ENCODE results near the gene PDCD11. TPM values are rescaled to one million over a fixed set of nuclear protein-coding genes. Genes with fewer than 3 reads are reported as not detected.
A peak's percentile ranks its signal among the peaks of the same experiment; 100 is the strongest.

PDCD11 gene
- total RNA-seq, 1 donor from 2014 or later, result 15.5 TPM

DNA sequence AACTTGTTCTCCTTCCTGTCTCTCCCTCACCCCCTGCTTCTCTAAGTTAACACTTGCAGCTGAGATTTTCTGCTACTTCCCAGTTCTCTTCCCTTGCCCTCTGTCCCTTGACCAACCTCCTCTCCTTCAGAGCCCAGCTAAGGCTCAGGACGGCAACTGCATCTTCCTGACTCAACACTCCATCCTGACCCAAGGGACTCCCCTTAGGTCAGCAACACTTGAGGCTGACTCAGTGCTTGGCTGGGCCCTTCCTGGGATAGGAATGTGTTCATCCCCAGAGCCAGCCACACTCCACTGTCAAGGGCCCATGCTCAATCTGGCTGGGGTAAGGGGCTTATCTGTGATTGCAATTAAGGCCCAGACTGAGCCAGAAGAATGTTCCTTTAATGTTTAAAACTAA, 52.3 kb downstream of the PDCD11 start:
- intact Hi-C loops (cut with DNase I), result no loop called here
- DNase-seq (ENCODE audit: low spot score), result no peak

DNA sequence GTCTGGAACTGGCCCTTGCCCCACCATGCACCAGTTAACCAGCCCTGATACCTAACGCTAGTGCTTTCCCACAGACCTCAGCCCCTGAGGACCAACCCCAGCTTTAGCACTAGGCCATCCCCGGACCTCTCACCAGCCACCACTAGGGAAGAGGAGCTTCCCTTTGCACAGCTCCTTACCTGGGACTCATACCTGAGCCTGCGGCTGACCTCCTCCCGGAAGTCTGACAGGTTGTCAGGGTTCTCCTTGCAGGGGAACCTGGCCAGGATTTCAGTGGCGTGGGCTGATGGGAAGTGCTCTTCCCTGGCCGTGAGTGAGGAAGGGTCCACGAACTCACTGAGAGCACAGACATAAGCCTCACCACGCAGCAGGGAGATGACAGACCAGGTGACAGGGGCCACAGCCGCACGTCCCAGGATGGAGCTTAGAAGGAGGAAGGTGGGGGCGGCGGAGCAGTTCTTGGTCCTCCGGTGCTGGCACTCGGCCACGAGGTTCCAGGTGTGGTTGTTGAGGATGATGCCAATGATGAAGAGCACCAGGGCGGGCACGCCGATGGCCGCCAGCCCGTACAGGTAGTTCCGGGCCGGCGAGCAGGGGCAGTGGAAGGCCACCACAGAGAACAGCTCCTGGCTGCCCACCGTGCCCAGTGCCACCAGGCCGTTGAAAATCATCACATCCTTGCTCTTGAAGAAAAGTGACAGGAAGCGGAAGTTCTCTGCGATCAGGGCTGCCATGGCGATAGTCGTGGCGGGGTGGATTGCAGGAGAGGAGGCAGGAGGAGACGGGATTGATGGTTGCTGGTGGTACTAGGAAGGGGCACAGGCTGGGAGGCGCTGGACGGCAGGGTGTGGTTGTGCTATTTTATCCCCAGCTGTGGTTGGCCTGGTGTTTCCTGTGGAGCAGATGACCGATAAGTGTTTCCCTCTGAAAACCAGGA, 53.0 kb downstream of the PDCD11 start:
- intact Hi-C loops (cut with DNase I), result no loop called here
- DNase-seq (ENCODE audit: low spot score), result no peak

DNA sequence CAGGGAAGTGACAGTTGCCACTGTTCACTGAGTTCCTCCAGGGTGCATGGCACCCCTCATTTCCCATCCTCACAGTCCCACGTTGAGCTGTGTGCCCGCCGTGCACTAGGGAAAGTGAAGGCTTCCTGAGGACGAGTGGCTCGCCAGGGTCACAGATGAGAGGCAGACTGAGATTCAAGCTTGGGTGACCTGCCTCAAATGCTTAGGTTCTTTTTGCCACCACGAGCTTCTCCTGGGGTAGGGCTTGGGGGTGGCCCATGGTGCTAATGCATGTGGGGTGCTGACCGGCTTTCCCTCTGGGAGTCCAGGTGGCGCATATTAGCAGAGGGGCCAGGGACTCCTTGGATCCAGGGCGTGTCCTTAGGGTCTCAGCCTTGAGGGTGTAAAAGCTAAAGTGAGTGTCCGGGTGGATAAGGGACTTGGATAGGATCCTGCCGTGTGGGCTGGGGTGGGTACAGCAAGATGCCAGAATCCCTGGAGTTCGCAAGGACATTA, 53.8 kb downstream of the PDCD11 start:
- intact Hi-C loops (cut with DNase I), result no loop called here
- no peak for DNase-seq (ENCODE audit: low spot score)

DNA sequence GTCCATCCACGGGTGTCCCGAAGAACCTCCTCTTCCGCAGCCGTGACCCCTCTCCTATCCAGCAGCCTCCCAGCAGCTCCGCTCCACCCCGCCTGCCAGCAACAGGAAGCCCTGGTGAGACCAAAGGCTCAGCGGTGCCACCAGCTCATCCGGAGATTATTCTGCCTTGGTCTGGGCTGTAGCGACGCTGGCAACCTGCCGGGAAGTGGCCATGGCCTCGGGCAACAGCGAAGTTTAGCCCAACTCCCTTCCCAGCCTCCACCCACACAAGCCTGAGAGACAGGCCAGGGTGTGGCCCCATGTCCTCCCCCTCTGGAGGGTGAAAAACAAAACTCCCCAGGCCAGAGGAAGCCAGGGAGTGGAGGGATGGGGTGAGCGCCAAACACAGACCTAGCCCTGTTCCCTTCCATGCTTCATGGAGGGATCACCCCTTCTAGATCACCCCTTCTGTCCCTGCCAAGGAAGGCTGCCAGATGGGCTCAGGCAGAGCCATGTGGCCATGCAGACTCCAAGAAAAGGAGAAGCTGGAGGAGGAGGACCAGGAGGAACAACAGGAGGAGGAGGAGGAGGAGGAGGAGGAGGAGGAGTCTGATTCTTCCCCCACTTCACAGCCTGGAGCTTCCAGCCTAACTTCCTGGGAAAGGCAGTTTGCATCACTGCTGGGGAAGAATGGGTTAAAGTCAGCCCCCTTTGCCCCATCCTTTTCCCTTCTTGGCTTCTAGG, 54.8 kb downstream of the PDCD11 start:
- DNase-seq (ENCODE audit: low spot score), result no peak
- intact Hi-C loops (cut with DNase I), result no loop called here

DNA sequence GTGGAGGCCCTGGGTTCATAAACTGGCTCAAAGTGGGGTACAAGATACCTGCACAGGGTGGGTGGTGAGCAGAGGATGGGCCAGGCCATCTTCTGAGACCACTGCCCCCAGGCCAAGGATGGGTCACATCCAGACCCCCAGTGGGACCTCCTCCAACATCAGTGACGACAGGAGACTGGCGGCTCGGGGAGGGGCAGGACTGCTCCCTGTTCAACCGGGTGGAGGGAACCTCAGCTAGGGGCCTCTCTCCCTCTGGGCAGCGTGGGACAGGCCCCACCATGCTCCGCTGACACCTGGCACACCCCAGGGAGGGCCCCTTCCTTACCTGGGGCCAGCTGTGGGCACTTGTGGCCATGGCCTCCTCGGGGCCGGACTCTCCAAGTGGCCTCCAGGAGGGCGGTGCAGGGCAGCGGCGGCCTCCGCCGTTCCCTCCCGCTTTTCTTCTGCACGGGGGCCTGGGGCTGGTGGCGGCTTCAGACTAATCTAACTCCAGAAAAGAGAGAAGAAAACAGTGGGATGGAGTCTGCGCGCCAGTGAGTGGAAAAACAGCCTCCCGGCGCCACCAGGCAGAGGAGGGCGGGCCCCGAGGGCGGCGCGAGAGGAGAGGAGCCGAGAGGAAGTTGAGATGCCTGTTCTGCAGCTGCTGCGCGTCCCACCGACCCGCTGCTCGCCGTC, 55.5 kb downstream of the PDCD11 start, which contains the start of gene CALHM2:
Gene CALHM2 (minus strand): TSS at position 540 of the 675 bp plus-strand sequence. CDS start 2,429 bp downstream, outside the sequence.
- intact Hi-C loops (cut with DNase I), result no loop called here
- DNase-seq (ENCODE audit: low spot score), result peak; percentile 87

DNA sequence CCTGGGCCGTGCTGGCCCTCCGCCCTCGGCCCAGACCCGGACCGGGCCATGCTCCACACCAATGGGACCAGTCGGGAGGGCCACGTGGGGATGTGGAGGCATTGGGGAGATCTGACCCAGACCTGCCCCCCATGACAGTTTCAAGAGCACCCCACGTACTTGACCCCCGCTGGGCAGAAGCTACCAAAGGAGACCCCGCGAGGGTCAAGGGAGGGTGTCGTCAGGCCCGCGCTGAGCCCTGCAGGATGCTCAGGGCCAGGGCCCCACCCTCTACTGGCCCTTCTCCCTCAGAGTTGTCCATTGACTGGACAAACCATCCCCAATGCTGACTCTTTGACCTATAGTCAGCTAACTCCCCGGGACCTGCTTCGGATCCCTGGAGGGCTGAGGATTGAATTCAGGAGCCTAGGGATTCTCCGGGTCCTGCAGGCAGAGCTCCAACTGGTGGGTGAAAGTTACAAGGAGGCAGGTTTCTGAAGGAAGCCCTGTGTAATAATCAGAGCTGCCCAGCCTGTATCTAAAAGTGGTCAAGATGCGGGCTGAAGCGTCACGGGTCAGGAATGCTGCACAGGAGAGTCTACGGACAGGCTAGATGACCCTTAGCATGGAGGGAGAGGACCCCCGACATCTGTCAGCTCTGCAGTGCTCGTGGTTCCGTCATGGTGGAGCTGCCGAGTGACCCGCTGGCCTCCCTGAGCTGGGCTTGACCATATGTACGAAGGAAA, 56.2 kb downstream of the PDCD11 start:
- no peak for DNase-seq (ENCODE audit: low spot score)

DNA sequence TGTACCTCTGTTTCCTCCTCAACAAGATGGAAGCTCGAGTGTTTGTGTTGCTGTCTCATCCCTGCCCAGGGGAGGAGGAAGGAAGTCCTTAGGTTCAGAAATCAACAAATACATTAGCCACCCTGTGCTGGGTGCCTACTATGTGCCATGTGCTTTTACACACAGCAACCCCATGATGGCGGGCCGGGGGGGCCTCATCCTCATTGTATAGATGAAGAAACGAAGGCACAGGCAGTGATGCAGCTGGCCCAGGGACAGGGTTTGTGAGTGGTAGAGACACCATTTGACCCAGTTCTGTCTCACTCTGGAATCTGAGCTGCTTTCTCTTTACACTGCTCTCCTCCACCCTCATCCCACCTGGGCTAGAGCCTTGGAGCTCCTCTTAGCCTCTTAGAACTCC, 57.6 kb downstream of the PDCD11 start:
- intact Hi-C loops (cut with DNase I), result no loop called here
- no peak for DNase-seq (ENCODE audit: low spot score)

More for the DNA sequence above, 56.2 kb downstream of the PDCD11 start:
- intact Hi-C loops (cut with DNase I), result no loop called here

DNA sequence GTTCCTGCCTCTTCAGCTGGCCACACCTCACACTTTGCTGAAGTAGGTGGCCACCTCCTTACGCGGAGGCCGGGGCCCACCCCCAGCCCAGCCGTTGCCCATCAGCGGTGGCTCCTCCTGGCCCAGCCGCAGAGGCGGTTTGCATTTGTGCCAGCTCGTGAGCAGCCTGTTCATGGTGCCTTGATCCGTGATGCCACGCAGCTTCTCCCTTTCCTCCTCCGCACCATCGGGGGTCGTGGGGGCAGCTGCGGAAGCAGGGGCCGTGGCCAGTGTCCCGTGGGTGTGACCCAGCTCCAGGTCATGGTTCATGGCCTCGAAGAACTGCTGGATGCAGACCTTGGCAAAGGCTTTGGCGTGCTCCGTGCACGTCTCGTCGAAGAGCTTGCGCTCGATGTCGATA, 58.8 kb downstream of the PDCD11 start:
- intact Hi-C loops (cut with DNase I), result no loop called here
- DNase-seq (ENCODE audit: low spot score), result no peak

DNA sequence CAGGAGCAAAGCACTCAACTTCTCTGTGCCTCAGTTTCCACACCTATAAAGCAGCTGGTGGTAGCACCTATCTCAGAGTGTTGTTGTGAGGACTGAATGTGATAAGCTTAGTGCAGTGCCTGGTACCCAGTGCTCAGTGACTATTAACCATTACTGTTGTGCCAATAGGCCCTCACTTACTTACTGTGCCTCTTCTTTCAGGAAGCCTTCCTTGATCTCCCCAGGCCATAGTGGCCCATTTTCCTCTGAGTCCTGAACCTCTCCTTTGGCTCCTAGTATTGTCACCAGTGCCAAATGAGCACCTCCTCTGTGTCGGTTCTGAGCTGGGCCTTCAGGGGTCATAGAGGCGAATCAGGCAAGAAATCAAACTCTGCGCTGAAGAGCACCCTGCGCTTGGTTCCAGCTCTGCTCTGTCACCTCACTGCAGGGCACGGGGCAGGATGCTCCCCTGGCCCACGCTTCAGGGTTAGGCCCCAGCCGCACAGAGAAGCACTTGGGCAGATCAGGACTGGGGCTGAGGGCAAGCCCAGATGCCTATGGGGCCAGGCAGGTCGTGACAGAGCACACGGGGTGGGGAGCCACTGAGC, 59.7 kb downstream of the PDCD11 start:
- intact Hi-C loops (cut with DNase I), result no loop called here
- DNase-seq (ENCODE audit: low spot score), result no peak

DNA sequence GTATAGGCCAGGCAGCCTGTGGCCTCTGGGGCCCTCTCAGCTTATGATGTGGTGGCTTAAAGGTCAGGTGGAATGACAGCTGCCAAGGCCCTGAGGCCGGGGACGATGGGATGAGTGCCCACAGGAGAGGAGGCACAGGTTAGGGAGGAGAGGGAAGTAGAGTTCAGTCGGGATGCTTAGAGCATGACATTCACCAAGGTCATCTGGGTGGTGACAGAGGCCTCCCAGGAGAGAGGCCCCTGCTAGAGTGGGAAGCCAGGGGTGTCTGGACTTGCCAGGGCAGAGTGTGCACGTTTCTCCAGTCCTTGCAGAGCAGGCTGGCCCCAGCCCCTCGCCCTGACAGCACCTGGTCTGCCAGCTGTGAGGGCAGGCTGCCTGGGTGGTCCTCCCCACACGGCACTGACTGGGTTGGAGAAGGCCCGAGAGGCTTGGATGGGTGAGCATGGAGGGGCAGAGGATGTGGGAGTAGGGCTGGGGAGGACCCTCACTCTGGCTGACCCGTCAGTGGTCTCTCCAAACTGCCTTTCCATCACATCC, 60.8 kb downstream of the PDCD11 start:
- DNase-seq (ENCODE audit: low spot score), result no peak
- intact Hi-C loops (cut with DNase I), result no loop called here

DNA sequence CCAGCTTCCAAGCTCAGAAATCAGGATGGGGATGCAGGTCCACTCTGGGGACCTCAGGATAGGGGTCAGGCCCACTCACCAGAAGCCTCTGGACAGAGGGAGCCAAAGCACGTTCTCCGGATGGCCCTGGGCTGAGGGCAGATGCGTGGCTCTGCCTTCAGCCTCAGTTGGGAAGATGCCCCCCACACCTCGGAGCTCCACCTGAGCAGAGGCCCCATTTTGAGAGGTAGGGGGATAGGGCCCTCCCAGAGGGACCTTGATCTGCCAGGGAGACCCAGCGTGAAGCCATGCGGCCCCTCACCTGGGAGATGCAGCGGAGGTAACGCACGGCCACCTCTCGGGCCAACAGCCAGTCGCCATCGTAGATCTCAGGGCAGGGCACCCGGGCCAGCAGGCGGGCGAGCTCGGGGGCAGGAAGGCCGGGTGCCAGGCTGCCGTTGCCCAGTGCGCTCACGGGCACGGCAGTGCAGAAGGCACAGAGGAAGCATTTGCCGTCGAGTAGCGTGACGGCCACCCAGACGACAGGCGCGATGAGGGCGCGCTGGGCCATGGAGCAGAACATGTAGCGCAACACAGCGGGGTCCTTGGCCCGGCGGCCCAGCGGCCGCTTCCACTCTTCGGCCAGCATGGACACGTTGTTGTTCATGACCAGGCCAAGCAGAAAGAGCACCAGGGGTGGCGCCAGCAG, 61.6 kb downstream of the PDCD11 start:
- intact Hi-C loops (cut with DNase I), result no loop called here
- no peak for DNase-seq (ENCODE audit: low spot score)

DNA sequence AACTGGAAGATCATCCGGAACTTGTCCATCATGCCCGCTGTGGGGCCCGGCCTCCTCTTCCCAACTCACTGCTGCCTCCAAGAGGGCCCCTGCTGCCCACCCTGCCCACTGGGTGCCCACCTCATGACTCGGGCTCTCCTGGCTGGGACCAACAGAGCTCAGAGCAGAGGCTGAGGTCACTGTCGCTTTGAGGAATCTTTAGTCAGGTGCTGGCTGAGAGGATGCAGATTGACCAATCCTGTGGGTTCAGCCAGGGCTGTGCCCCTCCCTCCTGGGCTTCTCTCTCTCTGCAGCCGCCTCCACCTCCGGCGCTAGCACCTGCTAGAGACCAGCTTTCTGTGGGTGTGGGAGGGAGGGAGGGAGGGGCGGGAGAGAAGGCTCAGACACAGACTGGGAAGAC, 62.3 kb downstream of the PDCD11 start, which contains the start of gene CALHM1:
Gene CALHM1 (minus strand): TSS at position 181 of the 400 bp plus-strand sequence. CDS start 149 bp downstream, at position 32.
- DNase-seq (ENCODE audit: low spot score), result no peak

DNA sequence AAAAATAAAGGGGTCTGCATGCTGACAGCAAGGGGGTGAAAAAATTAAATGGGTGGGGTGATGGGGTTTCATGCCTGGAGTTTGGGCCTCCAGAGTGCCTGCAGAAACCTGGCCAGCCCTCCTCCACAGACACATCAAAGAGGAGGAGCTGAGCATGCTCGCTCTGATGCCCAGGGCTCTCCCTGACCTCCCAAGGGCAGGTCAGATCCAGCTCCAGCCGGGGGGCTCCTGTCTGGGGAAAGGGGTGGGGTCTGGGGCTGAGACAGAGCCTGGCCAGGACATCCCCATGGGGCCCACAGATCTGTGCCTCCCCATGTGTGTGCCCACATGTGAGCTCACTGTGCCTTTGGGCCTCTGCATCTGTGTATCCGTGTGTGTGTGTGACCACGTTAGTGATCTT, 63.2 kb downstream of the PDCD11 start:
- intact Hi-C loops (cut with DNase I), result no loop called here
- DNase-seq (ENCODE audit: low spot score), result no peak

More for the DNA sequence above, 62.3 kb downstream of the PDCD11 start, which contains the start of gene CALHM1:
- intact Hi-C loops (cut with DNase I), result no loop called here

DNA sequence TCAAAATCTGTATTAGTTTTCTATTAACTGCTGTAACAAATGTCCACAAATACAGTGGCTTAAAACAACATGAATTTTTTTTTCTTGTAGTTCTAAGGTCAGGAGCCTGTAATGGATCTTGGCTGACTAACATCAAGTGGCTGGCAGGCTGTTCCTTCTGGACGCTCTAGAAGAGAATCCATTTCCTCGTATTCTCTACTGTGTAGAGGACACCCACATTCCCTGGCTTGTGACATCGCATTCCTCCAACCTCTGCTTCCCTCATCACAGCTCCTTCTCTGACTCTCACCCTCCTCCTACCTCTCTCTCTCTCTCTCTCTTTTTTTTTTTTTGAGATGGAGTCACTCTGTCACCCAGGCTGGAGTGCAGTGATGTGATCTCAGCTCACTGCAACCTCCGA, 67.1 kb downstream of the PDCD11 start:
- intact Hi-C loops (cut with DNase I), result no loop called here
- DNase-seq (ENCODE audit: low spot score), result no peak

DNA sequence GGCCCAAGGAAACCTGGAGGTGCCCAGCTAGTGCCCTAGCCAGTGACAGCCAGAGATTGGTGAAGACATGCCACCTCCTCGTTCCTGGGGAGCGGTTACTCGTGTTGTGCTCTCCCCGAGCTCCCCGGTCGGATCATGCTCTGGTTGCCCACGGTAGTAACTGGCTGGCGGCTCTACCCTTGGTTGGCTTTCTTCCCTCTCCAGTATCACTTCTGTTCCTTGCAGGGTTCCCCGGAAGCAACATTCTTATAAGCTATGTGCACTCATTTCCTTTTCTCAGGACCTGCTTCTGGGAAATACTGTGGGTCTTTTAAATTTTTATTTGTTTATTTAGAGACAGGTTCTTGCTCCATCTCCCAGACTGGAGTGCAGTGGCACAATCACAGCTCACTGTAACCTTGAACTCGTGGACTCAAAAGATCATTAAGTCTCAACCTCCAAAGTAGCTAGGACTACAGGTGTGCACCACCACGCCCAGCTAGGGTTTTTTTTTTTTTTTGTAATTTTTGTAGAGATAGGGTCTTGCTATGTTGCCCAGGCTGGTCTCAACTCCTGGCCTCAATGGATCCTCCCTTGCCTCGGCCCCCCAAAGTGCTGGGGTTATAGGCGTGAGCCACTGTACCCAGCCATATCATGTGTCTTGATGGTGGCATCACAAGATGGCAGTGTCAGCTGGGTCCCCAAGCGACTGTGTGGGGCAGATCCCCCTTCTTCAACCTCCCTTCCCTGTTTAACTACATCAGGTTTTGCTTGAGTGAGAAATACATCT, 69.2 kb downstream of the PDCD11 start:
- DNase-seq (ENCODE audit: low spot score), result no peak
- intact Hi-C loops (cut with DNase I), result no loop called here

DNA sequence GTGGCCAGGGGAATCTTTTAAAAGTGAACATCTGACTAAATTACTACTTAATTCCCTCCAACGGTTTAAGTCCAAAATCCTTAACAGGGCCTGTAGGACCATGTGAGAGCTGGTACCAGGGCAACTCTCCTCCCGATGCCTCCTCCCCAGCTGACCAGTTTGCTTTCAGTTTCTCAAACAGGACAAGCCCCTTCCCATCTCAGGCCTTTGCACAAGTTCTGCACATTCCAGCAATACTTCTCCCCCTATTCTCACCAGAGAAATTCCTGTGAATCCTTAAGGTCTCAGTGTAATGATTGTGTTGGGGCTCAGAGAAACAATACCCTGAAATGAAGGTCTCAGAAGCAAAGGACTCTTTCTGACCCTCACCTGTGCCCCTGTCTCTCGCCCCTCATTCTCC, 70.3 kb downstream of the PDCD11 start:
- DNase-seq (ENCODE audit: low spot score), result no peak
- intact Hi-C loops (cut with DNase I), result no loop called here

DNA sequence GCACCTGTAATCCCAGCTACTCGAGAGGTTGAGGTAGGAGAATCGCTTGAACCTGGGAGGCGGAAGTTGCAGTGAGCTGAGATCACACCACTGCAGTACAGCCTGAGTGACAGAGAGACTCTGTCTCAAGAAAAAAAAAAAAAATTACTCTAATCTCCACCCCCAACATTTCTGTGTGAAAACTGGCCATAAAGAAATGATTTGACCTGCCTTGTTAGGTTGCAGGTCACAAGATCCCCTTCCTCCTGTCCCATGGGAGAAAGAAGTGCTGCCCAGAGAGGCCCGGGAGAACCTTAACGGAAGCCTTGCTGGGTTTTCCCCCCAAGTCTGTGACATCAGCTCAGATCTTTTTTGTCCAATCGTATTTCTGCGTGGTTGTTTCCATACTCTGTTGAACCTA, 71.0 kb downstream of the PDCD11 start:
- intact Hi-C loops (cut with DNase I), result no loop called here

More for the DNA sequence above, 71.0 kb downstream of the PDCD11 start:
- no peak for DNase-seq (ENCODE audit: low spot score)

All from cardiac septum (tissue), 1 donor.